ENCODE data around the gene OGDH. TPM values are rescaled to one million over a fixed set of nuclear protein-coding genes. Genes with fewer than 3 reads are reported as not detected.

Gene OGDH
- total RNA-seq, 1 donor from 2014 or later, result 102 TPM

GRCh38 chr7:44654255-44654796 is 47.9 kb downstream of the OGDH start:
- Mint-ChIP-seq H3K27ac (ENCODE audit: unreplicated experiment) (no peak overlapping the region), H3K9me3 (ENCODE audit: unreplicated experiment) (peaks cover 2% of the 10 kb centered on the region), H3K4me1 (ENCODE audit: low read depth, unreplicated experiment) (no peaks in the 10 kb centered on the region), H3K36me3 (ENCODE audit: unreplicated experiment) (peaks cover 23% of the 10 kb centered on the region), H3K4me3 (ENCODE audit: unreplicated experiment) (no peak overlapping the region), H3K27me3 (ENCODE audit: unreplicated experiment) (no peaks in the 10 kb centered on the region)
- TF ChIP-seq CTCF (IDR thresholded peaks at IDR 0.05; ENCODE audit: partially characterized antibody, unreplicated experiment), result no peak
- DNase-seq, result no peak

GRCh38 chr7:44655341-44655740 is 48.9 kb downstream of the OGDH start:
- no peak overlapping the region for H3K27ac Mint-ChIP-seq (ENCODE audit: unreplicated experiment)
- no peaks in the 10 kb centered on the region for H3K27me3 Mint-ChIP-seq (ENCODE audit: unreplicated experiment)
- no peak for DNase-seq
- peaks cover 2% of the 10 kb centered on the region for H3K9me3 Mint-ChIP-seq (ENCODE audit: unreplicated experiment)
- TF ChIP-seq CTCF (IDR thresholded peaks at IDR 0.05; ENCODE audit: partially characterized antibody, unreplicated experiment), result no peak
- H3K36me3 Mint-ChIP-seq (ENCODE audit: unreplicated experiment), result peaks cover 24% of the 10 kb centered on the region
- no peak overlapping the region for H3K4me3 Mint-ChIP-seq (ENCODE audit: unreplicated experiment)
- no peaks in the 10 kb centered on the region for H3K4me1 Mint-ChIP-seq (ENCODE audit: low read depth, unreplicated experiment)

- peaks cover 2% of the 10 kb centered on the region for H3K9me3 Mint-ChIP-seq (ENCODE audit: unreplicated experiment)
- DNase-seq, result no peak
- H3K4me1 Mint-ChIP-seq (ENCODE audit: low read depth, unreplicated experiment), result no peaks in the 10 kb centered on the region
- peaks cover 28% of the 10 kb centered on the region for H3K36me3 Mint-ChIP-seq (ENCODE audit: unreplicated experiment)
- no peak overlapping the region for H3K27ac Mint-ChIP-seq (ENCODE audit: unreplicated experiment)
- no peak for TF ChIP-seq CTCF (IDR thresholded peaks at IDR 0.05; ENCODE audit: partially characterized antibody, unreplicated experiment)
- no peaks in the 10 kb centered on the region for H3K27me3 Mint-ChIP-seq (ENCODE audit: unreplicated experiment)
- H3K4me3 Mint-ChIP-seq (ENCODE audit: unreplicated experiment), result no peak overlapping the region
Observed at GRCh38 chr7:44658979-44659378, 52.6 kb downstream of the OGDH start.

- no peaks in the 10 kb centered on the region for H3K27me3 Mint-ChIP-seq (ENCODE audit: unreplicated experiment)
- no peaks in the 10 kb centered on the region for H3K4me1 Mint-ChIP-seq (ENCODE audit: low read depth, unreplicated experiment)
- H3K27ac Mint-ChIP-seq (ENCODE audit: unreplicated experiment), result no peak overlapping the region
- no peak for TF ChIP-seq CTCF (IDR thresholded peaks at IDR 0.05; ENCODE audit: partially characterized antibody, unreplicated experiment)
- peaks cover 4% of the 10 kb centered on the region for H3K9me3 Mint-ChIP-seq (ENCODE audit: unreplicated experiment)
- H3K36me3 Mint-ChIP-seq (ENCODE audit: unreplicated experiment), result peaks cover 28% of the 10 kb centered on the region
- DNase-seq, result no peak
- H3K4me3 Mint-ChIP-seq (ENCODE audit: unreplicated experiment), result no peak overlapping the region
Observed at GRCh38 chr7:44661233-44661632, 54.8 kb downstream of the OGDH start.

GRCh38 chr7:44664780-44665461 is 58.5 kb downstream of the OGDH start:
- no peak for TF ChIP-seq CTCF (IDR thresholded peaks at IDR 0.05; ENCODE audit: partially characterized antibody, unreplicated experiment)
- Mint-ChIP-seq H3K4me3 (ENCODE audit: unreplicated experiment) (no peak overlapping the region), H3K27ac (ENCODE audit: unreplicated experiment) (no peak overlapping the region), H3K4me1 (ENCODE audit: low read depth, unreplicated experiment) (no peaks in the 10 kb centered on the region), H3K36me3 (ENCODE audit: unreplicated experiment) (peaks cover 10% of the 10 kb centered on the region), H3K27me3 (ENCODE audit: unreplicated experiment) (no peaks in the 10 kb centered on the region), H3K9me3 (ENCODE audit: unreplicated experiment) (peaks cover 2% of the 10 kb centered on the region)
- no peak for DNase-seq

Measured in glutamatergic neuron (in vitro differentiated cells).